Gastrocnemius medialis (tissue), 4 donors: ENCODE results near the gene ZNF3. TPM values are rescaled to one million over a fixed set of nuclear protein-coding genes. Genes with fewer than 3 reads are reported as not detected.

Experiments used
- ATAC-seq, 2 donors: fragments of 150-250 bp; one replicate each; pipeline ENCODE4 v1.9.1; 2016
- DNase-seq, 2 donors: peaks; one replicate each; pipeline ENCODE4 v3.0.0-alpha.2; 2019
- H3K27ac ChIP-seq, 4 donors: fragments of 200-600 bp; sonication (generic); 1 replicate in 1 of 4; 2 replicates in 3 of 4; pipeline ENCODE4 v1.5.1; 2016 to 2018; ENCODE audit warnings: mild to moderate bottlenecking in 2 of 4, moderate library complexity in 1 of 4
- H3K27me3 ChIP-seq, 3 donors: fragments of 200-600 bp; sonication (generic) in 2 of 3; 1 replicate in 1 of 3; 2 replicates in 2 of 3; pipeline versions ENCODE4 v1.5.1 to v1.6.0; 2016 to 2019; ENCODE audit warnings: mild to moderate bottlenecking in 1 of 3, moderate library complexity in 1 of 3
- H3K36me3 ChIP-seq, 2 donors: fragments of 200-600 bp; sonication (generic) in 1 of 2; one replicate each; pipeline ENCODE4 v1.5.1; 2017 to 2018
- H3K4me1 ChIP-seq, 2 donors: fragments of 200-600 bp; sonication (generic) in 1 of 2; one replicate each; pipeline ENCODE4 v1.5.1; 2016 to 2017; ENCODE audit warnings: mild to moderate bottlenecking in 2 of 2
- H3K4me3 ChIP-seq, 4 donors: fragments of 200-600 bp; sonication (generic) in 3 of 4; 1 replicate in 1 of 4; 2 replicates in 3 of 4; pipeline ENCODE4 v1.5.1; 2016 to 2019; ENCODE audit warnings: mild to moderate bottlenecking in 2 of 4
- H3K9me3 ChIP-seq, 3 donors: fragments of 200-600 bp; sonication (generic) in 2 of 3; 1 replicate in 1 of 3; 2 replicates in 2 of 3; pipeline ENCODE4 v1.5.1; 2016 to 2019
- POLR2A ChIP-seq, 2 donors: fragments of 450-650 bp; IDR thresholded peaks; one replicate each; pipeline ENCODE4 v1.6.1; 2017; ENCODE audit warnings: antibody characterized with exemption in 2 of 2, mild to moderate bottlenecking in 2 of 2, moderate library complexity in 2 of 2
- in situ Hi-C, 4 donors: fragments of 200-750 bp; cut with MboI; loops; one replicate each; pipeline versions ENCODE4 v1.15.0 to v1.8.0; 2017; ENCODE audit warnings: low sequenced_read_pairs in 4 of 4
- intact Hi-C: fragments of 100-400 bp; cut with DNase I; formaldehyde crosslinking; loops from one replicate; pipeline ENCODE4 v1.15.1; 2023; ENCODE audit warnings: low total_unique reads
- total RNA-seq, 4 donors: library from RNA; depleted of rRNA; stranded (reverse); fragments of >200 nt; gene quantifications; one replicate each; pipeline versions ENCODE4 v1.1.0 to v1.2.3, GENCODE V29; 2016
- TF ChIP-seq, protein P1 (sequence below), 5 experiments: fragments of 450-650 bp in 3 of 5; fragments of 200-600 bp in 2 of 5; sonication (generic) in 2 of 5; IDR thresholded peaks in 4 of 5; conservative IDR thresholded peaks in 1 of 5; 1 replicate in 4 of 5; 2 replicates in 1 of 5; pipeline ENCODE4 v1.5.1; 2016 to 2019; ENCODE audit warnings: antibody characterized with exemption in 5 of 5, mild to moderate bottlenecking in 3 of 5, moderate library complexity in 3 of 5

The ZNF3 gene
- total RNA-seq, 4 donors from 2014 or later = 11.2 to 19.2 (median 16.1) TPM

- Histone ChIP-seq H3K27ac (peak overlapping the region; percentile 86 to 90 (median 87)), H3K9me3 (no peaks in the 10 kb centered on the region), H3K27me3 (no peaks in the 10 kb centered on the region), H3K36me3 (no peaks in the 10 kb centered on the region), H3K4me1 (peaks cover 17 to 19% of the 10 kb centered on the region in 2 donors), H3K4me3 (peak overlapping the region; percentile 80 to 94 (median 88))
- in situ Hi-C loops = loop anchor here in 1 of 4 donors (10.0 kb wide), 1 partner anchor 125 kb away; no protein-coding TSS in a partner anchor
- TF ChIP-seq, protein P1, sequence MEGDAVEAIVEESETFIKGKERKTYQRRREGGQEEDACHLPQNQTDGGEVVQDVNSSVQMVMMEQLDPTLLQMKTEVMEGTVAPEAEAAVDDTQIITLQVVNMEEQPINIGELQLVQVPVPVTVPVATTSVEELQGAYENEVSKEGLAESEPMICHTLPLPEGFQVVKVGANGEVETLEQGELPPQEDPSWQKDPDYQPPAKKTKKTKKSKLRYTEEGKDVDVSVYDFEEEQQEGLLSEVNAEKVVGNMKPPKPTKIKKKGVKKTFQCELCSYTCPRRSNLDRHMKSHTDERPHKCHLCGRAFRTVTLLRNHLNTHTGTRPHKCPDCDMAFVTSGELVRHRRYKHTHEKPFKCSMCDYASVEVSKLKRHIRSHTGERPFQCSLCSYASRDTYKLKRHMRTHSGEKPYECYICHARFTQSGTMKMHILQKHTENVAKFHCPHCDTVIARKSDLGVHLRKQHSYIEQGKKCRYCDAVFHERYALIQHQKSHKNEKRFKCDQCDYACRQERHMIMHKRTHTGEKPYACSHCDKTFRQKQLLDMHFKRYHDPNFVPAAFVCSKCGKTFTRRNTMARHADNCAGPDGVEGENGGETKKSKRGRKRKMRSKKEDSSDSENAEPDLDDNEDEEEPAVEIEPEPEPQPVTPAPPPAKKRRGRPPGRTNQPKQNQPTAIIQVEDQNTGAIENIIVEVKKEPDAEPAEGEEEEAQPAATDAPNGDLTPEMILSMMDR (IDR thresholded peaks at IDR 0.05 in 4 of 5, conservative IDR thresholded peaks at IDR 0.05 in 1 of 5) = no peak
- TF ChIP-seq POLR2A (IDR thresholded peaks at IDR 0.05) = no peak
- ATAC-seq = peak; percentile 69 to 76
- peak; percentile 45 to 63 for DNase-seq
- intact Hi-C loops = loop anchor here (1.0 to 10.0 kb wide), 4 partner anchors 7 to 105 kb away; partner anchors contain the start of genes AP4M1, LAMTOR4, MCM7 and ZKSCAN1
These were observed 38.6 kb upstream of the ZNF3 start for GRCh38 chr7:100119970-100120732.

- peak; percentile 39 to 48 for TF ChIP-seq POLR2A (IDR thresholded peaks at IDR 0.05)
- TF ChIP-seq, protein P1 (IDR thresholded peaks at IDR 0.05 in 4 of 5, conservative IDR thresholded peaks at IDR 0.05 in 1 of 5) = peak in 1 of 5 experiments; percentile 17
- Histone ChIP-seq H3K27me3 (no peaks in the 10 kb centered on the region), H3K4me3 (peak within 1 kb of the TSS; percentile 80 to 94 (median 88)), H3K36me3 (peaks cover 0 to under 1% of the 10 kb centered on the region in 2 donors), H3K27ac (peak within 1 kb of the TSS; percentile 86 to 90 (median 87)), H3K4me1 (peaks cover 17% of the 10 kb centered on the region in 2 donors), H3K9me3 (no peaks in the 10 kb centered on the region)
- in situ Hi-C loops = no loop called here
- peak; percentile 98 to 99 for ATAC-seq
- peak; percentile 92 to 95 for DNase-seq
- intact Hi-C loops = loop anchor here (1.0 kb wide), 3 partner anchors 8 to 29 kb away; partner anchors contain the start of genes AP4M1, LAMTOR4 and MCM7
These were observed 37.8 kb upstream of the ZNF3 start, which contains the start of the genes CNPY4 and TAF6 for GRCh38 chr7:100119072-100119969. Gene CNPY4, plus strand, starts transcription at chr7:100119634. Its CDS starts 111 bp downstream, at chr7:100119745. Gene TAF6, minus strand, starts transcription at chr7:100119358. Its CDS starts 5,149 bp downstream, at chr7:100114209.

DNA sequence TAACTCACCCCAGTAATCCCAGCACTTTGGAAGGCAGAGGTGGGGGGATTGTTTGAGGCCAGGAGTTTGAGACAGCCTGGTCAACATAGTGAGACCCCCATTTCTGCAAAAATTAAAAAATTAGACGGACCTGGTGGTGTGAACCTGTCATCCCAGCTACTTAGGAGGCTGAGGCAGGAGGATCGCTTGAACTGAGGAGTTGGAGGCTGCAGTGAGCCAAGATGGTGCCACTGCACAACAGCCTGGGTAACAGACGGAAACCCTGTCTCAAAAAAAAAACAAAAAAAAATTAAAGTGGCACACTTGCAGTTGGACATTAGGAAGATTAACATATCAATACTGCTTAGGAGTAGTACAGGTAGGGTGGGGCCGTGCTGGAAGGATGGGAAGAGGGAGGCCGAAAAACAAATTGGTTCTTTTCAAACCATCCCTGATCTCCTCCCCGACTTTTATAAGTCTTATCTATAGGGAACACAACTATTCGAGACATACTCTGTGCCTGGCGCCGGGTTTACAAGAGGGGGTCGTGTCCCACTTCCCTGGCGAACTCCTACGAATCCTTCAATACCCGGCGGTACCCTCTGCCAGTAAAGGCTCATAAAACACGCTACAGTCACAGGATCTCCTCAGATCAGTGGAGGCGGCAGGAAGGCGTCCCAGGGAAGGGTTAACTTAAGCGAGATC, 37.0 kb upstream of the ZNF3 start:
- ATAC-seq (no peak), DNase-seq (no peak)
- H3K36me3 ChIP-seq = peaks cover 0 to 9% of the 10 kb centered on the region in 2 donors
- TF ChIP-seq, protein P1 (IDR thresholded peaks at IDR 0.05 in 4 of 5, conservative IDR thresholded peaks at IDR 0.05 in 1 of 5) = no peak
- no peak for TF ChIP-seq POLR2A (IDR thresholded peaks at IDR 0.05)
- no peaks in the 10 kb centered on the region for H3K9me3 ChIP-seq
- in situ Hi-C loops (no loop called here), intact Hi-C loops (loop anchor here (1.0 kb wide), 3 partner anchors 9 to 30 kb away; partner anchors contain the start of genes AP4M1, LAMTOR4 and MCM7)
- H3K4me3 ChIP-seq = peak overlapping the region; percentile 80 to 94 (median 88)
- H3K27ac ChIP-seq = peak overlapping the region; percentile 86 to 90 (median 87)
- H3K4me1 ChIP-seq = peaks cover 17% of the 10 kb centered on the region in 2 donors
- H3K27me3 ChIP-seq = no peaks in the 10 kb centered on the region

GRCh38 chr7:100115026-100115425, 33.5 kb upstream of the ZNF3 start:
- Histone ChIP-seq H3K27ac (no peak overlapping the region), H3K27me3 (no peaks in the 10 kb centered on the region), H3K36me3 (peaks cover 0 to 42% of the 10 kb centered on the region in 2 donors), H3K4me1 (peaks cover 9% of the 10 kb centered on the region in 2 donors), H3K4me3 (no peak overlapping the region), H3K9me3 (no peaks in the 10 kb centered on the region)
- intact Hi-C loops = no loop called here
- TF ChIP-seq, protein P1 (IDR thresholded peaks at IDR 0.05 in 4 of 5, conservative IDR thresholded peaks at IDR 0.05 in 1 of 5) = no peak
- TF ChIP-seq POLR2A (IDR thresholded peaks at IDR 0.05) = no peak
- ATAC-seq (no peak), DNase-seq (no peak)
- in situ Hi-C loops = no loop called here
